Measurements from ENCODE around the gene KCNAB1.

GRCh38 chr3:156377266-156377665 is 256.9 kb downstream of the KCNAB1 start:
- TF ChIP-seq CTCF (IDR thresholded peaks at IDR 0.05) (no peak), POLR2AphosphoS5 (IDR thresholded peaks at IDR 0.05) (no peak), POLR2A (IDR thresholded peaks at IDR 0.05) (no peak)

Measured in breast epithelium (tissue), 3 donors.